ENCODE results near the gene CLDN7.

The CLDN7 gene

DNA sequence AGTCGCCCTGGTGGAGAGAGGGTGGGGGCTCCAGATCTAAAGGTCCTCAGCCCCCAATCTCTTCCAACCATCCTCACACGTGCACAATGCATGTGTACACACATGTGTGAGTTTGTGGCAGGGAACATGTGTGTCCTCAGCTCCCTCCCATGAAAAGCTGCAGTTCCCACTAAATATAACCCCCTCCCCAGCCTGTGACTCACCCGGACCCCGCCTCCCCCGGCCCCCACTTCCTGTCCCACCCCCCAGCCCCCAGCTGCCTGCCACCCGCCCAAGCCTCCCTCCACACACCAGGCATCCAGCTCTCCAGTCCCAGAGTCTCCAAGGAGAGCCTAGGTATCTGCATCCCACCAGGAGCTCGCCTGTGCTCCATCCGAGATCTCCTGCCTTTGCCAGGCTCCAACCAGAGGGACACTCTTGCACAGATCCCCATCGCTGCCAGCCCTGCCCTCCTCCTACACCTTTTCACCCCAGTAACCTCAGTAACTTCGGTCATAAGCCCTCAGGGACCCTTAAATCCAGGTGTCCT, 46.6 kb downstream of the CLDN7 start:
- Histone ChIP-seq H3K27me3 (replicated peaks; ENCODE audit: control insufficient read depth, insufficient read depth, low read length) (no peaks in the 10 kb centered on the region), H3K4me3 (replicated peaks; ENCODE audit: low read depth, low read length) (no peak overlapping the region), H3K36me3 (ENCODE audit: control insufficient read depth, insufficient read depth, low read length) (no peaks in the 10 kb centered on the region)
- DNase-seq (ENCODE audit: extremely low read depth, insufficient read length): no peak
- TF ChIP-seq, protein P1, sequence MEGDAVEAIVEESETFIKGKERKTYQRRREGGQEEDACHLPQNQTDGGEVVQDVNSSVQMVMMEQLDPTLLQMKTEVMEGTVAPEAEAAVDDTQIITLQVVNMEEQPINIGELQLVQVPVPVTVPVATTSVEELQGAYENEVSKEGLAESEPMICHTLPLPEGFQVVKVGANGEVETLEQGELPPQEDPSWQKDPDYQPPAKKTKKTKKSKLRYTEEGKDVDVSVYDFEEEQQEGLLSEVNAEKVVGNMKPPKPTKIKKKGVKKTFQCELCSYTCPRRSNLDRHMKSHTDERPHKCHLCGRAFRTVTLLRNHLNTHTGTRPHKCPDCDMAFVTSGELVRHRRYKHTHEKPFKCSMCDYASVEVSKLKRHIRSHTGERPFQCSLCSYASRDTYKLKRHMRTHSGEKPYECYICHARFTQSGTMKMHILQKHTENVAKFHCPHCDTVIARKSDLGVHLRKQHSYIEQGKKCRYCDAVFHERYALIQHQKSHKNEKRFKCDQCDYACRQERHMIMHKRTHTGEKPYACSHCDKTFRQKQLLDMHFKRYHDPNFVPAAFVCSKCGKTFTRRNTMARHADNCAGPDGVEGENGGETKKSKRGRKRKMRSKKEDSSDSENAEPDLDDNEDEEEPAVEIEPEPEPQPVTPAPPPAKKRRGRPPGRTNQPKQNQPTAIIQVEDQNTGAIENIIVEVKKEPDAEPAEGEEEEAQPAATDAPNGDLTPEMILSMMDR (IDR thresholded peaks at IDR 0.05; ENCODE audit: insufficient read depth, low read length, poor library complexity, severe bottlenecking): no peak

DNA sequence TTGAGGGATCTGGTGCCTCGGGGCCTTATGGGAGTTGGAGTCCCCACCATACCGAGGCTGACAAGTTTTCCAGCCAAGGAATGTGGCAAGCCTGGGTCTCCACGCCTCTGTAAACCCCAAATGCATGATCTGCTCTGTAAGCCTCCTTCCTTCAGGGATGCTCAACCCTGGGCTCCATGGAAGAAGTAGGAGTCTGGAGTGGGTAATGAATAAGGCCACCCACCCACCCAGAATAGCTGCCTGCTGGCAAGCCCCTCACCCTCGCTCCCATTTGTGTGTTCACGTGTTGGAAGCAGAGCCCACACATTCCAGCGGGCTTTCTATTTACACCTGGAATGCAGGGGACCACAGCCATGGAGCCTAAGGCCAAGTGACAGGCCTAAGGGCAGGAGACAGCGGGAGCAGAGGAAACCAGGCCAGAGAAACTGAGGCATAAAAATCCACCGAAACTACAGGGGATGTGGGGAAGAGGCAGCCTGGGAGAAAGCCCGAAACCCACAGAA, 47.1 kb downstream of the CLDN7 start:
- TF ChIP-seq, protein P1 (IDR thresholded peaks at IDR 0.05; ENCODE audit: insufficient read depth, low read length, poor library complexity, severe bottlenecking): no peak
- no peak overlapping the region for H3K4me3 ChIP-seq (replicated peaks; ENCODE audit: low read depth, low read length)

DNA sequence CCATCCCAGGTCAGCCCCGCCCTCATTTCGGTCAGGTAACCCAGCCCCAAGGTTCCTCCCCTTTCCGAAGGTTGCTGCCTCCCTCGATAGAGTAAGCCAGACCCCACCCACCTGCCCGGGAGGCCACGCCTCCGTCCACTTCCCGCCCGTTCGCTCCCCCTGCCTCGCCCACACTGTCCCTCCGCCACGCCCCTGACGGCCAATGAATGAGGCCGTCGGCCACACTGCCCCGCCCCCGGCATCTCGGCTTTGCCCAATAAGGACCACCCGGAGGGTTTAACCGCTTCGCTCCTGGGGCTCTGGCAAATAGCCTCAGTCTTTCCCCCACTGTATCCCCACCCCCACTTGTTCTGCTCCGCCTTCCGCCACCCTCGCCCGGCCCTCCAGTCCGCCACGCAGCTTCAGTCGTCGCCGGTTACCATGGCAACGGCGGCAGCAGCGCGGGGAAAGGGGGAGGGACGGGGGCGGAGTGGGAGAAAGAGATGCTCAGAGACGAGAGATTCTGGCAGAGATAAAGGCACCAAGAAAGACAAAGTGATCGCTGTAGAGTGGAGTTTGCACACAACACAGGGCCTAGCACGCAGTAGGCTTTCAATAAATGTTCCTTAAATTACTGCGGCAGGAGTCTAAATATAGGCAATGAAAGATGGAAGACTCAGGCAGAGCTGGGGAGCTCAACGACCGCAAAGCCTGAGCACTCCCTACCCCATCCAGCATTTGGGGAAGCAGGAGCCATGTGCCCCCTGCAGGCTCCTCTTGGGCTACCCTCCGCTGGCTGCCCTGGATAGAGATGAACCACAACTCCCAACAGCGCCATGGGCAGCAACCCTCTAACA, 47.8 kb downstream of the CLDN7 start:
- Histone ChIP-seq H3K27me3 (replicated peaks; ENCODE audit: control insufficient read depth, insufficient read depth, low read length) (no peaks in the 10 kb centered on the region), H3K36me3 (ENCODE audit: control insufficient read depth, insufficient read depth, low read length) (no peaks in the 10 kb centered on the region), H3K4me3 (replicated peaks; ENCODE audit: low read depth, low read length) (peak overlapping the region; percentile 57)
- TF ChIP-seq, protein P1 (IDR thresholded peaks at IDR 0.05; ENCODE audit: insufficient read depth, low read length, poor library complexity, severe bottlenecking): peak; percentile 72
- peak; percentile 99 for DNase-seq (ENCODE audit: extremely low read depth, insufficient read length)

More for the DNA sequence above, 47.1 kb downstream of the CLDN7 start:
- DNase-seq (ENCODE audit: extremely low read depth, insufficient read length): no peak
- H3K36me3 ChIP-seq (ENCODE audit: control insufficient read depth, insufficient read depth, low read length): no peaks in the 10 kb centered on the region
- H3K27me3 ChIP-seq (replicated peaks; ENCODE audit: control insufficient read depth, insufficient read depth, low read length): no peaks in the 10 kb centered on the region

DNA sequence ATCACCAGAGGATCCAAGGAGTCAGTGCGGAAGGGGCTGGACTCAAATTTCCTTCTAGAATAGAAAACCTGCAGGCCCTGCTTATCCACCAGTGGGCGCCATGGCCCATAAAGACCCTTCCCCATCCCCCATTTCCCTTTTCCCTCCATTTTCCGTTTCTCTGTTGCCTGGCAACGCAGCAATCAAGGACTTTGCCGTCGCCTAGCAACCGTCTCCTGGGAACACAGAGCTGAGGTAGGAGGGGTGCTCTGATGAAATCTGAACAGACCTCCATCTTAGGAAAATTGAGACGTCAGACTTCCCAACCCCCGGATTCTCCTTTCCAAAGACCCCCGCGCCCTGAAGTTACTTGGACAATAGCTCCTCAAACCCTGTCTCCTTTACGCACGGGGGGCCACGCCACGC, 48.4 kb downstream of the CLDN7 start:
- Histone ChIP-seq H3K36me3 (ENCODE audit: control insufficient read depth, insufficient read depth, low read length) (no peaks in the 10 kb centered on the region), H3K4me3 (replicated peaks; ENCODE audit: low read depth, low read length) (peak overlapping the region; percentile 57), H3K27me3 (replicated peaks; ENCODE audit: control insufficient read depth, insufficient read depth, low read length) (no peaks in the 10 kb centered on the region)
- no peak for DNase-seq (ENCODE audit: extremely low read depth, insufficient read length)
- TF ChIP-seq, protein P1 (IDR thresholded peaks at IDR 0.05; ENCODE audit: insufficient read depth, low read length, poor library complexity, severe bottlenecking): peak; percentile 56

DNA sequence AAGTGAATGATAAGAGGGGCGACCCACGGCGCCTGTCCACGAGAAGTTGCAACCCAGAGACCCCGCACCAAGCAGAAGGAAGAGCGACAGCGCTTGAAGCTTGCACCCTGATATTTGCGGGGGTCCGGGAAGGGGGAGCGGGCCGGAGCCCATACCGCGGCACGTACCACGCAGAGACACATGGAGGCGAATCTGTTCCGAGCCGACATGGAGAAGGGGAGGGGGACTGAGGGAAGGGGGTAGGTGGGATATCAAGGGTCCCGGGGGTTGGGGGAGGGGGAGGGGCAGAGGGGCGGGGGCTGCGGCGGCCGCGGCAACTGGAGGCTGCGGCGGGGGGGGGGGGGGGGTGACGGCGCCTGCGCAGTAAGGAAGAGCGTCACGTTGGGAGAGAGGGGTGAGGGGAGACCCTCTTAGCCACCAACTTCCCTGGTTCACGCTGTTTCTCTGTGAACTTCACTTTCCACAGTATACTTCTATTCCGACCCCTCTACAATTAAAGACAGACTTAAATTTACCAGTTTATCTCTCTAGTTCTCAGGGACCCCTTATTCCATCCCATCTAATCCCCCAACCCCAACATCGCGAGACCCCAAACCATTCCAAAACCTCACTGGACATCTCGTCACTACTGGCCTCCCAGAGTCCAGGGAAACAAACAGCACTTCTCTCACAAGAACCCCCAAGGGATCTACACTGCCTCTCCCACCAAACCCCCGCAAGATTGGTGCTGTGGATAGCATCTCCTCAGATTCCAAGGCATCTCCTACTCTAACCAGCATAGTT, 50.6 kb downstream of the CLDN7 start:
- TF ChIP-seq, protein P1 (IDR thresholded peaks at IDR 0.05; ENCODE audit: insufficient read depth, low read length, poor library complexity, severe bottlenecking): no peak
- DNase-seq (ENCODE audit: extremely low read depth, insufficient read length): no peak
- no peaks in the 10 kb centered on the region for H3K27me3 ChIP-seq (replicated peaks; ENCODE audit: control insufficient read depth, insufficient read depth, low read length)
- H3K4me3 ChIP-seq (replicated peaks; ENCODE audit: low read depth, low read length): no peak overlapping the region
- no peaks in the 10 kb centered on the region for H3K36me3 ChIP-seq (ENCODE audit: control insufficient read depth, insufficient read depth, low read length)

Measured in GM06990 (cell line).